Vagina (tissue), 2 donors: ENCODE results near the gene PAX9. TPM values are rescaled to one million over a fixed set of nuclear protein-coding genes. Genes with fewer than 3 reads are reported as not detected.

Source experiments
- DNase-seq, 2 donors: peaks; one replicate each; pipeline ENCODE4 v3.0.0-alpha.2; 2017; ENCODE audit errors: extremely low spot score in 2 of 2
- H3K27ac ChIP-seq: fragments of 200-600 bp; sonication (generic); one replicate; pipeline ENCODE4 v1.5.1; 2019
- H3K27me3 ChIP-seq: fragments of 200-600 bp; sonication (generic); one replicate; pipeline ENCODE4 v1.5.1; 2019
- H3K36me3 ChIP-seq, 2 donors: fragments of 200-600 bp; sonication (generic); one replicate each; pipeline ENCODE4 v1.5.1; 2017 to 2019
- H3K4me1 ChIP-seq: fragments of 200-600 bp; sonication (generic); one replicate; pipeline ENCODE4 v1.5.1; 2019
- H3K4me3 ChIP-seq, 2 donors: fragments of 200-600 bp; sonication (generic); 1 replicate in 1 of 2; 2 replicates in 1 of 2; pipeline ENCODE4 v1.5.1; 2016 to 2019
- H3K9me3 ChIP-seq: fragments of 200-600 bp; sonication (generic); one replicate; pipeline ENCODE4 v1.5.1; 2019
- CTCF ChIP-seq, 3 experiments: fragments of 450-650 bp in 2 of 3; fragments of 200-600 bp in 1 of 3; sonication (generic) in 1 of 3; IDR thresholded peaks; one replicate each; pipeline ENCODE4 v1.5.1; 2017 to 2019; ENCODE audit warnings: antibody characterized with exemption in 3 of 3, mild to moderate bottlenecking in 2 of 3, moderate library complexity in 2 of 3
- POLR2A ChIP-seq, 2 donors: fragments of 450-650 bp; IDR thresholded peaks; one replicate each; pipeline ENCODE4 v1.6.1; 2017; ENCODE audit warnings: antibody characterized with exemption in 2 of 2, mild to moderate bottlenecking in 2 of 2, moderate library complexity in 2 of 2
- POLR2AphosphoS5 ChIP-seq, 2 donors: sonication (generic); formaldehyde crosslinking; IDR thresholded peaks; one replicate each; pipeline ENCODE4 v1.9.0; 2017; ENCODE audit warnings: antibody characterized with exemption in 2 of 2, mild to moderate bottlenecking in 2 of 2, low read depth in 1 of 2; ENCODE audit not compliant: insufficient read depth in 1 of 2
- intact Hi-C: fragments of 100-400 bp; cut with DNase I; formaldehyde crosslinking; loops from one replicate; pipeline ENCODE4 v1.15.1; 2023
- total RNA-seq: library from RNA; depleted of rRNA; stranded (reverse); fragments of >200 nt; gene quantifications from one replicate; pipeline ENCODE4 v1.2.3, GENCODE V29; 2016

PAX9 gene
- total RNA-seq, 1 donor from 2014 or later: 1.5 TPM

- Histone ChIP-seq H3K4me1 (peaks cover 26% of the 10 kb centered on the region), H3K27me3 (peaks cover 17% of the 10 kb centered on the region), H3K4me3 (no peak overlapping the region), H3K9me3 (no peaks in the 10 kb centered on the region), H3K27ac (no peak overlapping the region), H3K36me3 (no peaks in the 10 kb centered on the region)
- intact Hi-C loops: no loop called here
- DNase-seq: no peak
- TF ChIP-seq POLR2A (IDR thresholded peaks at IDR 0.05): no peak
- TF ChIP-seq POLR2AphosphoS5 (IDR thresholded peaks at IDR 0.05; ENCODE audit: insufficient read depth in 1 of 2, low read depth in 1 of 2): no peak
- no peak for TF ChIP-seq CTCF (IDR thresholded peaks at IDR 0.05)
These were observed 9.0 kb upstream of the PAX9 start for GRCh38 chr14:36652542-36653201.

GRCh38 chr14:36653413-36653812, 8.2 kb upstream of the PAX9 start:
- H3K9me3 ChIP-seq: no peaks in the 10 kb centered on the region
- H3K27me3 ChIP-seq: peaks cover 24% of the 10 kb centered on the region
- peaks cover 29% of the 10 kb centered on the region for H3K4me1 ChIP-seq
- no peaks in the 10 kb centered on the region for H3K36me3 ChIP-seq
- no peak for DNase-seq
- intact Hi-C loops: no loop called here
- H3K4me3 ChIP-seq: no peak overlapping the region
- TF ChIP-seq CTCF (IDR thresholded peaks at IDR 0.05): no peak
- no peak for TF ChIP-seq POLR2A (IDR thresholded peaks at IDR 0.05)
- TF ChIP-seq POLR2AphosphoS5 (IDR thresholded peaks at IDR 0.05; ENCODE audit: insufficient read depth in 1 of 2, low read depth in 1 of 2): no peak
- no peak overlapping the region for H3K27ac ChIP-seq

- Histone ChIP-seq H3K27ac (no peak overlapping the region), H3K4me1 (peaks cover 32% of the 10 kb centered on the region), H3K4me3 (no peak overlapping the region), H3K36me3 (no peaks in the 10 kb centered on the region), H3K27me3 (peaks cover 27% of the 10 kb centered on the region), H3K9me3 (no peaks in the 10 kb centered on the region)
- no peak for DNase-seq
- intact Hi-C loops: no loop called here
- TF ChIP-seq CTCF (IDR thresholded peaks at IDR 0.05): no peak
- TF ChIP-seq POLR2AphosphoS5 (IDR thresholded peaks at IDR 0.05; ENCODE audit: insufficient read depth in 1 of 2, low read depth in 1 of 2): no peak
- no peak for TF ChIP-seq POLR2A (IDR thresholded peaks at IDR 0.05)
These were observed 7.5 kb upstream of the PAX9 start for GRCh38 chr14:36653962-36654793.

GRCh38 chr14:36654794-36655381, 6.8 kb upstream of the PAX9 start:
- no peak overlapping the region for H3K4me3 ChIP-seq
- no peaks in the 10 kb centered on the region for H3K9me3 ChIP-seq

More at GRCh38 chr14:36654794-36655381, 6.8 kb upstream of the PAX9 start:
- no peak for DNase-seq
- H3K4me1 ChIP-seq: peaks cover 32% of the 10 kb centered on the region
- intact Hi-C loops: no loop called here
- TF ChIP-seq CTCF (IDR thresholded peaks at IDR 0.05): no peak
- no peak for TF ChIP-seq POLR2AphosphoS5 (IDR thresholded peaks at IDR 0.05; ENCODE audit: insufficient read depth in 1 of 2, low read depth in 1 of 2)
- no peaks in the 10 kb centered on the region for H3K36me3 ChIP-seq
- H3K27me3 ChIP-seq: peaks cover 31% of the 10 kb centered on the region
- H3K27ac ChIP-seq: no peak overlapping the region
